SK-N-MC (cell line): Measurements from ENCODE around the gene IFT43.

Source experiments
- DNase-seq: peaks from one replicate; pipeline ENCODE4 v3.0.0-alpha.2; 2011; ENCODE audit warnings: low read depth, low spot score
- H3K27ac ChIP-seq: fragments of 200-600 bp; sonication (generic); 2 replicates; pipeline ENCODE4 v1.5.1; 2016; ENCODE audit warnings: mixed run types
- H3K36me3 ChIP-seq: fragments of 200-600 bp; sonication (generic); 2 replicates; pipeline ENCODE4 v1.6.1; 2017; ENCODE audit warnings: antibody characterized with exemption, low read length, mixed read lengths; ENCODE audit not compliant: insufficient read depth
- H3K4me3 ChIP-seq: fragments of 200-600 bp; sonication (generic); 2 replicates; pipeline ENCODE4 v1.5.1; 2016
- H3K9ac ChIP-seq: fragments of 200-600 bp; sonication (generic); 2 replicates; pipeline ENCODE4 v1.8.0; 2017; ENCODE audit warnings: mixed run types, mixed read lengths; ENCODE audit not compliant: insufficient read length
- H3K9me3 ChIP-seq: fragments of 200-600 bp; sonication (generic); 2 replicates; pipeline ENCODE4 v1.6.1; 2017; ENCODE audit warnings: low read depth, mild to moderate bottlenecking, antibody characterized with exemption, low read length, moderate library complexity, mixed read lengths
- EZH2 ChIP-seq: fragments of 200-600 bp; sonication (generic); IDR thresholded peaks from one replicate; pipeline ENCODE4 v1.6.1; 2017; ENCODE audit warnings: antibody characterized with exemption
- FOXP2 ChIP-seq: optimal IDR thresholded peaks from 2 replicates; pipeline ENCODE3; 2011; ENCODE audit warnings: mild to moderate bottlenecking, moderate library complexity; ENCODE audit not compliant: insufficient read depth; ENCODE audit errors: extremely low read length, control extremely low read depth
- POLR2AphosphoS5 ChIP-seq: IDR thresholded peaks from 2 replicates; pipeline ENCODE4 v1.6.1; 2012; ENCODE audit warnings: mild to moderate bottlenecking, low read depth, low read length, borderline replicate concordance

The IFT43 gene

GRCh38 chr14:75985618-75986438 is at the start of gene IFT43:
Gene IFT43 (plus strand): TSS chr14:75985763. CDS start chr14:75985787, 24 bp downstream.
- Histone ChIP-seq H3K4me3 (peak within 1 kb of the TSS; percentile 94), H3K36me3 (no peaks in the 10 kb centered on the region; the same call in 1 of the 2 replicates), H3K27ac (peak within 1 kb of the TSS; percentile 70), H3K9ac (peak within 1 kb of the TSS; percentile 86), H3K9me3 (no peaks in the 10 kb centered on the region)
- TF ChIP-seq EZH2 (no peak), POLR2AphosphoS5 (peak; percentile 62; the same call in 1 of the 2 replicates)
- no peak for DNase-seq

GRCh38 chr14:75939200-75939599 is 46.4 kb upstream of the IFT43 start:
- Histone ChIP-seq H3K9ac (no peak overlapping the region), H3K36me3 (no peaks in the 10 kb centered on the region), H3K4me3 (no peak overlapping the region), H3K27ac (no peak overlapping the region), H3K9me3 (no peaks in the 10 kb centered on the region)
- TF ChIP-seq FOXP2, result no peak
- TF ChIP-seq POLR2AphosphoS5, result no peak
- TF ChIP-seq EZH2, result no peak
- DNase-seq, result no peak

- no peak for DNase-seq
- no peaks in the 10 kb centered on the region for H3K9me3 ChIP-seq
- no peak overlapping the region for H3K4me3 ChIP-seq
- TF ChIP-seq EZH2 (no peak), FOXP2 (no peak), POLR2AphosphoS5 (no peak)
- no peak overlapping the region for H3K9ac ChIP-seq
- H3K27ac ChIP-seq, result no peak overlapping the region
- H3K36me3 ChIP-seq, result no peaks in the 10 kb centered on the region
Observed at GRCh38 chr14:75941030-75941429, 44.5 kb upstream of the IFT43 start.

- H3K4me3 ChIP-seq, result no peak overlapping the region
- H3K9me3 ChIP-seq, result no peaks in the 10 kb centered on the region
- no peak for TF ChIP-seq EZH2
- no peak for TF ChIP-seq FOXP2
- TF ChIP-seq POLR2AphosphoS5, result no peak
- no peak overlapping the region for H3K9ac ChIP-seq
- no peak for DNase-seq
- H3K27ac ChIP-seq, result no peak overlapping the region
- H3K36me3 ChIP-seq, result no peaks in the 10 kb centered on the region
Observed at GRCh38 chr14:75944607-75945241, 40.8 kb upstream of the IFT43 start.

- no peak for DNase-seq
- Histone ChIP-seq H3K4me3 (no peak overlapping the region), H3K27ac (no peak overlapping the region), H3K9me3 (no peaks in the 10 kb centered on the region), H3K9ac (no peak overlapping the region), H3K36me3 (no peaks in the 10 kb centered on the region)
- TF ChIP-seq EZH2 (no peak), FOXP2 (no peak), POLR2AphosphoS5 (no peak)
Observed at GRCh38 chr14:75946785-75947184, 38.8 kb upstream of the IFT43 start.

GRCh38 chr14:75952489-75952888 is 33.1 kb upstream of the IFT43 start:
- no peak for DNase-seq
- no peak for TF ChIP-seq POLR2AphosphoS5
- TF ChIP-seq FOXP2, result no peak
- TF ChIP-seq EZH2, result no peak
- Histone ChIP-seq H3K9ac (no peak overlapping the region), H3K36me3 (no peaks in the 10 kb centered on the region), H3K9me3 (no peaks in the 10 kb centered on the region), H3K4me3 (no peak overlapping the region), H3K27ac (no peak overlapping the region)

- no peak overlapping the region for H3K27ac ChIP-seq
- TF ChIP-seq FOXP2, result no peak
- no peak for TF ChIP-seq EZH2
- TF ChIP-seq POLR2AphosphoS5, result no peak
Observed at GRCh38 chr14:75959031-75959430, 26.5 kb upstream of the IFT43 start.

GRCh38 chr14:75960231-75960630 is 25.3 kb upstream of the IFT43 start:
- peak overlapping the region; percentile 82 for H3K27ac ChIP-seq
- DNase-seq, result peak; percentile 62
- no peak overlapping the region for H3K9ac ChIP-seq
- no peaks in the 10 kb centered on the region for H3K9me3 ChIP-seq
- TF ChIP-seq POLR2AphosphoS5, result peak; percentile 30; the same call in 1 of the 2 replicates
- no peak for TF ChIP-seq EZH2
- no peak for TF ChIP-seq FOXP2
- H3K4me3 ChIP-seq, result peak overlapping the region; percentile 28; the same call in 1 of the 2 replicates
- H3K36me3 ChIP-seq, result peaks cover 58% of the 10 kb centered on the region

More at GRCh38 chr14:75959031-75959430, 26.5 kb upstream of the IFT43 start:
- DNase-seq, result no peak
- Histone ChIP-seq H3K36me3 (peaks cover 47% of the 10 kb centered on the region; the same call in 1 of the 2 replicates), H3K9ac (no peak overlapping the region), H3K9me3 (no peaks in the 10 kb centered on the region), H3K4me3 (no peak overlapping the region)
